Hepatocyte (in vitro differentiated cells): Measurements from ENCODE around the gene ACP6. TPM values are rescaled to one million over a fixed set of nuclear protein-coding genes. Genes with fewer than 3 reads are reported as not detected.

Experiments used
- DNase-seq: peaks from one replicate; pipeline ENCODE4 v3.0.0-alpha.2; 2016; ENCODE audit warnings: low spot score
- H2AFZ ChIP-seq: fragments of 200-600 bp; sonication (generic); 2 replicates; pipeline ENCODE4 v1.6.0; 2016; ENCODE audit warnings: antibody characterized with exemption, mild to moderate bottlenecking
- H3K27ac ChIP-seq: fragments of 200-600 bp; sonication (generic); 2 replicates; pipeline ENCODE4 v1.5.1; 2016; ENCODE audit warnings: mild to moderate bottlenecking
- H3K27me3 ChIP-seq: fragments of 200-600 bp; sonication (generic); 2 replicates; pipeline ENCODE4 v1.6.1; 2016
- H3K36me3 ChIP-seq: fragments of 200-600 bp; sonication (generic); replicated peaks from 2 replicates; pipeline ENCODE4 v1.5.1; 2016; ENCODE audit warnings: low read depth; ENCODE audit not compliant: insufficient read depth
- H3K4me1 ChIP-seq: fragments of 200-600 bp; sonication (generic); 2 replicates; pipeline ENCODE4 v1.5.1; 2016; ENCODE audit warnings: mild to moderate bottlenecking, moderate library complexity; ENCODE audit not compliant: insufficient read depth
- H3K4me2 ChIP-seq: fragments of 200-600 bp; sonication (generic); 2 replicates; pipeline ENCODE4 v1.6.0; 2016
- H3K4me3 ChIP-seq: fragments of 200-600 bp; sonication (generic); 2 replicates; pipeline ENCODE4 v1.5.1; 2016; ENCODE audit warnings: mild to moderate bottlenecking
- H3K79me2 ChIP-seq: fragments of 200-600 bp; sonication (generic); 2 replicates; pipeline ENCODE4 v1.6.0; 2017; ENCODE audit warnings: mild to moderate bottlenecking
- H3K9me2 ChIP-seq: fragments of 200-600 bp; sonication (generic); replicated peaks from 2 replicates; pipeline ENCODE4 v1.6.0; 2017; ENCODE audit warnings: mild to moderate bottlenecking; ENCODE audit not compliant: insufficient read depth
- H3K9me3 ChIP-seq: fragments of 200-600 bp; sonication (generic); 2 replicates; pipeline ENCODE4 v1.5.1; 2016; ENCODE audit warnings: low read depth, mild to moderate bottlenecking
- H4K20me1 ChIP-seq: fragments of 200-600 bp; sonication (generic); 2 replicates; pipeline ENCODE4 v1.6.0; 2016; ENCODE audit warnings: mild to moderate bottlenecking; ENCODE audit not compliant: insufficient read depth, poor library complexity, severe bottlenecking
- CTCF ChIP-seq: fragments of 200-600 bp; sonication (generic); IDR thresholded peaks from 2 replicates; pipeline ENCODE4 v1.5.1; 2016; ENCODE audit warnings: antibody characterized with exemption, mild to moderate bottlenecking; ENCODE audit not compliant: poor library complexity
- EZH2 ChIP-seq: fragments of 200-600 bp; sonication (generic); IDR thresholded peaks from 2 replicates; pipeline ENCODE4 v1.6.1; 2016; ENCODE audit warnings: antibody characterized with exemption, mild to moderate bottlenecking, borderline replicate concordance
- EZH2phosphoT487 ChIP-seq: fragments of 200-600 bp; sonication (generic); IDR thresholded peaks from one replicate; pipeline ENCODE4 v1.6.1; 2018; ENCODE audit warnings: antibody characterized with exemption, mild to moderate bottlenecking, low read depth, moderate library complexity; ENCODE audit not compliant: unreplicated experiment, severe bottlenecking
- WGBS: methylation state at CpG from one replicate; pipeline ENCODE4 v1.1.6; 2016; ENCODE audit warnings: low lambda C conversion rate; ENCODE audit errors: missing lambda C conversion rate; 5-methylcytosine and 5-hydroxymethylcytosine counted together
- polyA plus RNA-seq: library from polyadenylated mRNA; unstranded; fragments of >200 nt; fragmentation: Nextera tagmentation; extraction: Ambion mirVana; gene quantifications from 2 replicates; pipeline ENCODE4 v1.2.1, GENCODE V29; 2016
- total RNA-seq: library from RNA; depleted of rRNA; stranded (reverse); fragments of >200 nt; gene quantifications from 2 replicates; pipeline ENCODE4 v1.2.3, GENCODE V29; 2014

ACP6 gene
- total and polyA plus RNA-seq, 2 experiments from 2014 or later, result 16.8 to 29.9 TPM

- no peaks in the 10 kb centered on the region for H3K79me2 ChIP-seq
- peaks cover 9% of the 10 kb centered on the region for H3K4me1 ChIP-seq
- H3K4me2 ChIP-seq, result no peak overlapping the region
- TF ChIP-seq EZH2phosphoT487 (no peak), EZH2 (no peak), CTCF (no peak)
- H3K4me3 ChIP-seq, result no peak overlapping the region
- no peak overlapping the region for H2AFZ ChIP-seq
- H3K9me2 ChIP-seq, result no peaks in the 10 kb centered on the region
- no peak for DNase-seq
- 95% methylated on average over 3 of the region's 3 CpGs for WGBS
- no peak overlapping the region for H3K27ac ChIP-seq
- H3K9me3 ChIP-seq, result no peaks in the 10 kb centered on the region
- no peaks in the 10 kb centered on the region for H3K36me3 ChIP-seq
- H4K20me1 ChIP-seq, result no peaks in the 10 kb centered on the region
- no peaks in the 10 kb centered on the region for H3K27me3 ChIP-seq
These were observed 26.4 kb downstream of the ACP6 start for GRCh38 chr1:147643974-147644373.

- Histone ChIP-seq H3K9me2 (no peaks in the 10 kb centered on the region), H3K4me1 (peaks cover 9% of the 10 kb centered on the region), H3K27ac (no peak overlapping the region), H3K4me3 (no peak overlapping the region), H3K36me3 (no peaks in the 10 kb centered on the region), H4K20me1 (no peaks in the 10 kb centered on the region), H3K9me3 (no peaks in the 10 kb centered on the region), H2AFZ (no peak overlapping the region), H3K4me2 (peak overlapping the region; percentile 25), H3K27me3 (no peaks in the 10 kb centered on the region), H3K79me2 (no peaks in the 10 kb centered on the region)
- TF ChIP-seq EZH2 (no peak), CTCF (peak; percentile 72), EZH2phosphoT487 (no peak)
- peak; percentile 71 for DNase-seq
- 74% methylated on average over 17 of the region's 17 CpGs for WGBS
These were observed 28.4 kb downstream of the ACP6 start for GRCh38 chr1:147641695-147642592.

GRCh38 chr1:147641291-147641690, 29.0 kb downstream of the ACP6 start:
- no peak overlapping the region for H2AFZ ChIP-seq
- no peak for TF ChIP-seq CTCF
- no peak for TF ChIP-seq EZH2
- TF ChIP-seq EZH2phosphoT487, result no peak

More at GRCh38 chr1:147641291-147641690, 29.0 kb downstream of the ACP6 start:
- H3K9me3 ChIP-seq, result no peaks in the 10 kb centered on the region
- no peaks in the 10 kb centered on the region for H3K36me3 ChIP-seq
- H4K20me1 ChIP-seq, result no peaks in the 10 kb centered on the region
- H3K9me2 ChIP-seq, result no peaks in the 10 kb centered on the region
- peak overlapping the region; percentile 15 for H3K27ac ChIP-seq
- no peaks in the 10 kb centered on the region for H3K79me2 ChIP-seq
- H3K4me2 ChIP-seq, result peak overlapping the region; percentile 25
- H3K4me3 ChIP-seq, result no peak overlapping the region
- peaks cover 9% of the 10 kb centered on the region for H3K4me1 ChIP-seq
- no peaks in the 10 kb centered on the region for H3K27me3 ChIP-seq
- DNase-seq, result no peak
- WGBS, result 55% methylated on average over 8 of the region's 8 CpGs
